Left ventricle myocardium inferior (tissue), 1 donor: ENCODE data around the gene SLC15A1. TPM values are rescaled to one million over a fixed set of nuclear protein-coding genes. Genes with fewer than 3 reads are reported as not detected.

Experiments
- DNase-seq: peaks from one replicate; pipeline ENCODE4 v3.0.0-alpha.2; 2020
- H3K27ac ChIP-seq: fragments of 200-600 bp; replicated peaks from 2 replicates; pipeline ENCODE4 v1.8.0; 2021
- H3K27me3 ChIP-seq: fragments of 200-600 bp; 2 replicates; pipeline ENCODE4 v1.8.0; 2021; ENCODE audit warnings: low read depth
- H3K36me3 ChIP-seq: fragments of 200-600 bp; 2 replicates; pipeline ENCODE4 v1.8.0; 2021
- H3K4me1 ChIP-seq: fragments of 200-600 bp; 2 replicates; pipeline ENCODE4 v1.8.0; 2021
- H3K4me3 ChIP-seq: fragments of 200-600 bp; 2 replicates; pipeline ENCODE4 v1.8.0; 2021; ENCODE audit warnings: mild to moderate bottlenecking, moderate library complexity
- H3K9me3 ChIP-seq: fragments of 200-600 bp; replicated peaks from 2 replicates; pipeline ENCODE4 v1.8.0; 2021
- intact Hi-C: fragments of 100-400 bp; cut with micrococcal nuclease; formaldehyde crosslinking; loops from one replicate; pipeline ENCODE4 v1.11.0; 2022
- total RNA-seq: library from RNA; stranded (reverse); fragmentation: NEBNext Ultra II Directional; extraction: Animal tissue kit (Norgen Biotek cat#: 25700); gene quantifications from one replicate; pipeline ENCODE4 v1.2.1, GENCODE V29; 2021
- TF ChIP-seq, protein P1 (sequence below): fragments of 200-600 bp; IDR thresholded peaks from 2 replicates; pipeline ENCODE4 v1.8.0; 2021; ENCODE audit warnings: antibody characterized with exemption, mild to moderate bottlenecking, borderline replicate concordance
- donor health status: DM: no; HTN: yes; CAD: no; lungs with severe emphysema.

Gene SLC15A1
- total RNA-seq, 1 donor from 2014 or later, result not detected

DNA sequence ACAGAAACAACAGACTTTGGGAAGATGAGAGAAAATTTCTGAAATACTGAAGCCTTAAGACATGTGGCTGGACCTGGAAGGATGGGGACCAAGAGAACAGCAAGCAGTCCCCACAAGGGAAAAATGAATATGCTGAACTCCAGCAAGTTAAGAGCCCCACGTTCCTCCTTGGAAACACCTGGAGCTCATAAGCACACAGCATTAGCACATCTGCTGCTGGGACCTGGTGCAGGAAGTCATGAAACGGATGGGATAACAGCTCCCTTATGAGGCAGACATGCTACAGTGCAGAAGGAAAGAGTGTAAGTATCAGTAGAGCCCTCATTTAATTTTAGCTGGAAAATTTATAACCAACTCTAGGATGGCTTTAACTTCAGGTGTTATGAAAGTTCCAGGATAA is 67.3 kb downstream of the SLC15A1 start:
- intact Hi-C loops, result no loop called here
- H3K36me3 ChIP-seq, result no peaks in the 10 kb centered on the region
- no peaks in the 10 kb centered on the region for H3K9me3 ChIP-seq
- TF ChIP-seq, protein P1, sequence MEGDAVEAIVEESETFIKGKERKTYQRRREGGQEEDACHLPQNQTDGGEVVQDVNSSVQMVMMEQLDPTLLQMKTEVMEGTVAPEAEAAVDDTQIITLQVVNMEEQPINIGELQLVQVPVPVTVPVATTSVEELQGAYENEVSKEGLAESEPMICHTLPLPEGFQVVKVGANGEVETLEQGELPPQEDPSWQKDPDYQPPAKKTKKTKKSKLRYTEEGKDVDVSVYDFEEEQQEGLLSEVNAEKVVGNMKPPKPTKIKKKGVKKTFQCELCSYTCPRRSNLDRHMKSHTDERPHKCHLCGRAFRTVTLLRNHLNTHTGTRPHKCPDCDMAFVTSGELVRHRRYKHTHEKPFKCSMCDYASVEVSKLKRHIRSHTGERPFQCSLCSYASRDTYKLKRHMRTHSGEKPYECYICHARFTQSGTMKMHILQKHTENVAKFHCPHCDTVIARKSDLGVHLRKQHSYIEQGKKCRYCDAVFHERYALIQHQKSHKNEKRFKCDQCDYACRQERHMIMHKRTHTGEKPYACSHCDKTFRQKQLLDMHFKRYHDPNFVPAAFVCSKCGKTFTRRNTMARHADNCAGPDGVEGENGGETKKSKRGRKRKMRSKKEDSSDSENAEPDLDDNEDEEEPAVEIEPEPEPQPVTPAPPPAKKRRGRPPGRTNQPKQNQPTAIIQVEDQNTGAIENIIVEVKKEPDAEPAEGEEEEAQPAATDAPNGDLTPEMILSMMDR, result no peak
- H3K4me1 ChIP-seq, result no peaks in the 10 kb centered on the region
- DNase-seq, result no peak
- H3K27ac ChIP-seq, result no peak overlapping the region
- no peak overlapping the region for H3K4me3 ChIP-seq
- H3K27me3 ChIP-seq, result peaks cover 7% of the 10 kb centered on the region

GRCh38 chr13:98681049-98681448 is 71.4 kb downstream of the SLC15A1 start:
- TF ChIP-seq, protein P1, result no peak
- H3K9me3 ChIP-seq, result no peaks in the 10 kb centered on the region
- no peak overlapping the region for H3K4me3 ChIP-seq
- H3K27me3 ChIP-seq, result peaks cover 7% of the 10 kb centered on the region
- no peak overlapping the region for H3K27ac ChIP-seq
- H3K4me1 ChIP-seq, result no peaks in the 10 kb centered on the region
- DNase-seq, result no peak
- H3K36me3 ChIP-seq, result no peaks in the 10 kb centered on the region
- intact Hi-C loops, result no loop called here

GRCh38 chr13:98678741-98679140 is 73.7 kb downstream of the SLC15A1 start:
- no peak overlapping the region for H3K4me3 ChIP-seq
- H3K4me1 ChIP-seq, result no peaks in the 10 kb centered on the region

DNA sequence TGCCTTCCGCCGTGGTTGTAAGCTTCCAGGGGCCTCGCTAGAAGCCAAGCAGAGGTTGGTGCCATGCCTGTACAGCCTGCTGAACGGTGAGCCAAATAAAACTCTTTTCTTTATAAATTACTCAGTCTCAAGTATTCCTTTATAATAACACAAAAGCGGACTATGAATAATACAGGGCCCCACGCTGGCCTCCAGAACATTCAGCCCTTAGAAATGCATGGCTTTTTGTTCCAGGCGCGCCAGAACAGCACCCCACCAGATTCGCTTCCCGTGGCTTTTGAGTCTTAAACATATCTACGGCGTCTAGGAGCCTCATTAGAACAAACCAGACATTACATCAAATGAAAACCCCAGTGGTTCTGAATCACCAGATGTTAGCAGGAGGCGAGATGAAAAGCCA is 75.1 kb downstream of the SLC15A1 start:
- Histone ChIP-seq H3K27me3 (no peaks in the 10 kb centered on the region), H3K4me1 (peaks cover 11% of the 10 kb centered on the region), H3K9me3 (no peaks in the 10 kb centered on the region), H3K4me3 (no peak overlapping the region), H3K27ac (no peak overlapping the region), H3K36me3 (no peaks in the 10 kb centered on the region)
- DNase-seq, result no peak
- intact Hi-C loops, result loop anchor here (10.0 kb wide), 1 partner anchor 823 kb away; no protein-coding TSS in a partner anchor
- TF ChIP-seq, protein P1, result no peak

More at GRCh38 chr13:98678741-98679140, 73.7 kb downstream of the SLC15A1 start:
- Histone ChIP-seq H3K27me3 (no peaks in the 10 kb centered on the region), H3K9me3 (no peaks in the 10 kb centered on the region), H3K36me3 (no peaks in the 10 kb centered on the region), H3K27ac (no peak overlapping the region)
- no peak for DNase-seq
- TF ChIP-seq, protein P1, result no peak
- intact Hi-C loops, result loop anchor here (10.0 kb wide), 1 partner anchor 824 kb away; no protein-coding TSS in a partner anchor

- H3K36me3 ChIP-seq, result no peaks in the 10 kb centered on the region
- intact Hi-C loops, result loop anchor here (10.0 kb wide), 1 partner anchor 821 kb away; no protein-coding TSS in a partner anchor
- TF ChIP-seq, protein P1, result no peak
- H3K4me1 ChIP-seq, result peaks cover 11% of the 10 kb centered on the region
- no peak for DNase-seq
- no peaks in the 10 kb centered on the region for H3K9me3 ChIP-seq
- no peaks in the 10 kb centered on the region for H3K27me3 ChIP-seq
- no peak overlapping the region for H3K4me3 ChIP-seq
- no peak overlapping the region for H3K27ac ChIP-seq
Measured at GRCh38 chr13:98676239-98676638, 76.2 kb downstream of the SLC15A1 start.
